ENCODE results near the gene FMNL2.

DNA sequence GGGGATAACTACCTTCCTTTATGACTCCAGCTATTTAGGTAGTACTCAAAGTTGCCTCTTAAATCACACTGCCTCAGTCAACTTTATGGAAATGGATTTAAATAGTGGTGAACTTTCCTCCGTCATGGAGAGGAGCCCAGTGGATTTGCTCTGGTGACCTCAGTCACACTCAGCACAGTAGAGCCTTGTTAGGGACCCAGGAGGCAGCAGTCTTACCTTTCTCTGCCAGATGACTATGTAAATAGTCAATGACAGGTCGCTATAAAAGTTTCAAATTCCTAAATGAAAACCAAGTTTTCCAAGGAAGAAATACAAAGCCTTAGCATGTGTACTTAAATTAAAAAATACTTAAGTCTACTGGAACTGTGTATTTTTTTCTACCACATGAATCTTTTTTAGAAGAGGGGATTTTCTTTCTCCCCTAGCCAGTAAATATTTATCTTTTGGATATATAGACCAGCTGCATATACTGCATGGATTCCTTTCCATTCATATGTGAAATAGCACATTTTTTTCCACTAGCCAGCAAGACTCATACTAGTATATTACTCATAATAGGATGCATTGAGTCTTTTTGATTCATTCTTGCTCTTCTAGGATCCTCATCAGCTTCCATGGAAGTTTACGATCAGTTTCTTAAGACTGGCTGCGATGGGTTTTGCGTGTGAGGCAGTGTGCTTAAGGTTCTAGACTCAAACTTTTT lies 147.1 kb downstream of the FMNL2 start:
- no peak for TF ChIP-seq EGR1 (IDR thresholded peaks at IDR 0.05; ENCODE audit: low read depth in 2 of 2)
- TF ChIP-seq CTCF (IDR thresholded peaks at IDR 0.05; ENCODE audit: low read depth, low read length, missing input control): no peak
- TF ChIP-seq, protein P1, sequence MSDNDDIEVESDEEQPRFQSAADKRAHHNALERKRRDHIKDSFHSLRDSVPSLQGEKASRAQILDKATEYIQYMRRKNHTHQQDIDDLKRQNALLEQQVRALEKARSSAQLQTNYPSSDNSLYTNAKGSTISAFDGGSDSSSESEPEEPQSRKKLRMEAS (IDR thresholded peaks at IDR 0.05): no peak
- TF ChIP-seq, protein P2, sequence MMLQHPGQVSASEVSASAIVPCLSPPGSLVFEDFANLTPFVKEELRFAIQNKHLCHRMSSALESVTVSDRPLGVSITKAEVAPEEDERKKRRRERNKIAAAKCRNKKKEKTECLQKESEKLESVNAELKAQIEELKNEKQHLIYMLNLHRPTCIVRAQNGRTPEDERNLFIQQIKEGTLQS (IDR thresholded peaks at IDR 0.05): no peak
- TF ChIP-seq RAD21 (IDR thresholded peaks at IDR 0.05): no peak
- TF ChIP-seq YY1 (IDR thresholded peaks at IDR 0.05): no peak
- TF ChIP-seq GABPA (IDR thresholded peaks at IDR 0.05 in 1 of 2, conservative IDR thresholded peaks at IDR 0.05 in 1 of 2): no peak
- TF ChIP-seq TAF1 (conservative IDR thresholded peaks at IDR 0.05): no peak
- no peak for TF ChIP-seq REST (IDR thresholded peaks at IDR 0.05)
